PC-3 (cell line): ENCODE measurements around the gene C7.

Source experiments
- EZH2 ChIP-seq: fragments of 300-600 bp; sonication (generic); IDR thresholded peaks from one replicate; pipeline ENCODE4 v1.6.1; 2017; ENCODE audit warnings: antibody characterized with exemption, mild to moderate bottlenecking, low read length; ENCODE audit not compliant: unreplicated experiment
- TF ChIP-seq, protein P1 (sequence below): fragments of 300-600 bp; sonication (generic); conservative IDR thresholded peaks from 2 replicates; pipeline ENCODE4 v1.5.1; 2017; ENCODE audit warnings: antibody characterized with exemption, low read depth, mild to moderate bottlenecking, low read length

- TF ChIP-seq, protein P1, sequence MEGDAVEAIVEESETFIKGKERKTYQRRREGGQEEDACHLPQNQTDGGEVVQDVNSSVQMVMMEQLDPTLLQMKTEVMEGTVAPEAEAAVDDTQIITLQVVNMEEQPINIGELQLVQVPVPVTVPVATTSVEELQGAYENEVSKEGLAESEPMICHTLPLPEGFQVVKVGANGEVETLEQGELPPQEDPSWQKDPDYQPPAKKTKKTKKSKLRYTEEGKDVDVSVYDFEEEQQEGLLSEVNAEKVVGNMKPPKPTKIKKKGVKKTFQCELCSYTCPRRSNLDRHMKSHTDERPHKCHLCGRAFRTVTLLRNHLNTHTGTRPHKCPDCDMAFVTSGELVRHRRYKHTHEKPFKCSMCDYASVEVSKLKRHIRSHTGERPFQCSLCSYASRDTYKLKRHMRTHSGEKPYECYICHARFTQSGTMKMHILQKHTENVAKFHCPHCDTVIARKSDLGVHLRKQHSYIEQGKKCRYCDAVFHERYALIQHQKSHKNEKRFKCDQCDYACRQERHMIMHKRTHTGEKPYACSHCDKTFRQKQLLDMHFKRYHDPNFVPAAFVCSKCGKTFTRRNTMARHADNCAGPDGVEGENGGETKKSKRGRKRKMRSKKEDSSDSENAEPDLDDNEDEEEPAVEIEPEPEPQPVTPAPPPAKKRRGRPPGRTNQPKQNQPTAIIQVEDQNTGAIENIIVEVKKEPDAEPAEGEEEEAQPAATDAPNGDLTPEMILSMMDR: no peak
- TF ChIP-seq EZH2: no peak
These were observed 101.3 kb downstream of the C7 start for GRCh38 chr5:41010572-41010971.
